Progenitor cell of endocrine pancreas (in vitro differentiated cells): ENCODE results near the gene LRRFIP1. TPM values are rescaled to one million over a fixed set of nuclear protein-coding genes. Genes with fewer than 3 reads are reported as not detected.

ENCODE experiments used
- DNase-seq: peaks from one replicate; pipeline ENCODE4 v3.0.0; 2021; ENCODE audit warnings: low spot score; ENCODE audit not compliant: unreplicated experiment
- H3K27ac Mint-ChIP-seq: 2 replicates; pipeline ENCODE4 v1.8.0; 2021; ENCODE audit warnings: mild to moderate bottlenecking, moderate library complexity, mixed read lengths
- H3K27me3 Mint-ChIP-seq: 2 replicates; pipeline ENCODE4 v1.8.0; 2021; ENCODE audit warnings: mixed read lengths
- H3K36me3 Mint-ChIP-seq: 2 replicates; pipeline ENCODE4 v1.8.0; 2022; ENCODE audit warnings: mixed read lengths; ENCODE audit not compliant: insufficient read depth
- H3K4me1 Mint-ChIP-seq: 2 replicates; pipeline ENCODE4 v1.8.0; 2021; ENCODE audit warnings: low read depth, mixed read lengths
- H3K4me3 Mint-ChIP-seq: 2 replicates; pipeline ENCODE4 v1.8.0; 2021; ENCODE audit warnings: low read depth, mild to moderate bottlenecking, moderate library complexity, mixed read lengths
- H3K9me3 Mint-ChIP-seq: 2 replicates; pipeline ENCODE4 v1.8.0; 2021; ENCODE audit warnings: low read depth, mixed read lengths
- CTCF ChIP-seq: fragments of 200-600 bp; sonication (generic); IDR thresholded peaks from one replicate; pipeline ENCODE4 v1.5.0; 2021; ENCODE audit warnings: antibody characterized with exemption, mild to moderate bottlenecking; ENCODE audit not compliant: unreplicated experiment
- total RNA-seq: library from RNA; stranded (reverse); gene quantifications from 2 replicates; pipeline ENCODE4 v1.2.1, GENCODE V29; 2021

The LRRFIP1 gene
- total RNA-seq, 1 donor from 2014 or later, result 68.6 TPM

DNA sequence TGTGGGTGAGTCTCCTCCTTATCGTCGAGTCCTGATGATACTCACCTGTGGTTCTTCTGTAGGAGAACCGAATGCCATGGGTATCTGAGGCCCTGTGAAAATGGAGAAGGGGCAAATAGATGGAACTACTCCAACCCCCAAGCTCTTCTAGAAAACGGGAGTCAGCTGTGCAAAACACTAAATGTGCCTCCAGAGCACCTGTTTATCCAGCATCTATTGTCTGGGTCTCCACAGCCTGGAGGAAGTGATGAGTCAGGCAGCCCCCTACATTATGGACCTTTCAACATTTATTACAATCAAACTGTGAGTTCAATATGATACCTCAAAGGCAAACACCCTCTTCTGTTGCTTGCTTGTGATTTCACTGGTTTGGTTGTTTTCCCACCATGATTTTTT lies 9.8 kb upstream of the LRRFIP1 start:
- Mint-ChIP-seq H3K36me3 (no peaks in the 10 kb centered on the region), H3K4me3 (no peak overlapping the region), H3K4me1 (peaks cover 22% of the 10 kb centered on the region), H3K27me3 (peaks cover 15% of the 10 kb centered on the region), H3K9me3 (peaks cover 2% of the 10 kb centered on the region), H3K27ac (no peak overlapping the region)
- DNase-seq, result no peak
- TF ChIP-seq CTCF, result no peak

DNA sequence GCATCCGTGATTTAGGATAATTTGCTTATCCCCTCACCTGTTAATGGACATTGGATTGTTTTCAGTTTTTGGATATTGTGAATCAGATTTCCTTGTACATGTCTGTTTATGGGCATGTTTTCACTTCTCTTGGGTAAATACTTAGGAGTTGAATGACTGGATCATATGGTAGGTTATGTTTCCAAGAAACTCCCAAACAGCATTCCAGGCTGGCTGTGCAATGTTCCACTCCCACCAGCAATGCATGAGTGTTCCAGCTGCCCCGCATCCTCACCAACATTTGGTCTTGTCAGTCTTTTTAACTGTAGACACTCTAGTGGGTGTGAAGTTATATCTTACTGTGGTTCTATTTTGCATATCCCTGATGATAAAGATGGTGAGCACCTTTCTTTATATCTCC lies 8.9 kb upstream of the LRRFIP1 start:
- H3K9me3 Mint-ChIP-seq, result peaks cover 2% of the 10 kb centered on the region
- H3K36me3 Mint-ChIP-seq, result no peaks in the 10 kb centered on the region
- peaks cover 16% of the 10 kb centered on the region for H3K27me3 Mint-ChIP-seq
- TF ChIP-seq CTCF, result no peak
- DNase-seq, result no peak
- H3K4me3 Mint-ChIP-seq, result no peak overlapping the region
- peaks cover 22% of the 10 kb centered on the region for H3K4me1 Mint-ChIP-seq
- no peak overlapping the region for H3K27ac Mint-ChIP-seq

- Mint-ChIP-seq H3K27ac (no peak overlapping the region), H3K4me3 (no peak overlapping the region), H3K36me3 (no peaks in the 10 kb centered on the region), H3K9me3 (peaks cover 2% of the 10 kb centered on the region), H3K4me1 (peaks cover 15% of the 10 kb centered on the region), H3K27me3 (peaks cover 20% of the 10 kb centered on the region)
- TF ChIP-seq CTCF, result no peak
- no peak for DNase-seq
These were observed 3.7 kb upstream of the LRRFIP1 start for GRCh38 chr2:237623428-237624403.

- TF ChIP-seq CTCF, result no peak
- peaks cover 20% of the 10 kb centered on the region for H3K4me1 Mint-ChIP-seq
- no peaks in the 10 kb centered on the region for H3K36me3 Mint-ChIP-seq
- no peak for DNase-seq
- peaks cover 20% of the 10 kb centered on the region for H3K27me3 Mint-ChIP-seq
- H3K27ac Mint-ChIP-seq, result no peak overlapping the region
- H3K4me3 Mint-ChIP-seq, result no peak overlapping the region
- peaks cover 2% of the 10 kb centered on the region for H3K9me3 Mint-ChIP-seq
These were observed 2.8 kb upstream of the LRRFIP1 start for GRCh38 chr2:237624565-237624964.

DNA sequence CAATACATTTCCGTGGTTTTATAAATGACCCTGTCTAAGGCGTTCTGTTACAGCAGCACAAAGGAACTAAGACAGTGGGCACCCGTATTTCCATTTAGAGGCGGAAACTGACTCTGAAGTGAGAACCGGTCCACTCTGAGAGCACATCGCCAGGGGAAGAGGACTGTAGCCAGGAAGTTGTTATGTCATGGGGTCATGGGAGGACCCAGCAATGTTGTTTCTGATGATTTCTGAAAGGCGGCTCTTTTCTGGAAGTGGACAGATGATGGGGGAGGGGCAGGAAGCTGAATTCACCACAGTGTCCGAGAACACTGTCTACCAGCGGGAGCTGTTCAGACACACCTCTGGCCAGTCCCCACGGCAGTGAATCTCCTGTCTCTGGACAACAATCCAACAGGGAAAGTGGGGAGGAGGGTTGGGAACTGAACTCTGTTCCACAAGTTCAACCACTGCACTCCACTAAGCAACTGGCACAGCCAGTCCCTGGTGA lies 2.1 kb upstream of the LRRFIP1 start:
- Mint-ChIP-seq H3K4me1 (peaks cover 25% of the 10 kb centered on the region), H3K27ac (no peak overlapping the region), H3K27me3 (peaks cover 20% of the 10 kb centered on the region), H3K36me3 (peaks cover 3% of the 10 kb centered on the region), H3K9me3 (peaks cover 2% of the 10 kb centered on the region), H3K4me3 (peak overlapping the region; percentile 83)
- no peak for DNase-seq
- no peak for TF ChIP-seq CTCF
